K562 (cell line): ENCODE measurements around the gene PAN3. TPM values are rescaled to one million over a fixed set of nuclear protein-coding genes. Genes with fewer than 3 reads are reported as not detected.

Experiments used
- ATAC-seq: fragments of 200-7000 bp; cut with Tn5 transposase; 3 replicates; pipeline ENCODE4 v1.9.1; 2020; ENCODE audit warnings: moderate library complexity
- BruUV-seq: library from RNA; stranded (reverse); fragments of 400-500 nt; replicated peaks from 2 replicates; lab custom pipeline; 2021; lab: Mats Ljungman, UMichigan
- CTCF ChIA-PET: fragments of 300-600 bp; formaldehyde crosslinking; extraction: SDS; loops from one replicate; lab custom pipeline; 2021; ENCODE audit warnings: low intra/inter-chr PET ratio; lab: Yijun Ruan, JAX
- POLR2A ChIA-PET: fragments of 300-600, 350-650 bp; sonication (Branson Sonifier 250); formaldehyde crosslinking; extraction: SDS; loops from one replicate; lab custom pipeline; 2021; ENCODE audit warnings: antibody characterized with exemption, inconsistent platforms; lab: Yijun Ruan, JAX
- DNase-seq, 4 experiments: peaks; one replicate each; pipeline versions ENCODE4 v3.0.0 to v3.0.0-alpha.2; 2011 to 2018; ENCODE audit warnings: low spot score in 3 of 4, mixed read lengths in 3 of 4; ENCODE audit errors: extremely low read depth in 1 of 4
- FAIRE-seq: peaks from 2 replicates; lab custom pipeline; 2011; peaks lifted over from hg19 to GRCh38; lab: Jason Lieb, UNC
- H2AFZ ChIP-seq: 2 replicates; pipeline ENCODE4 v1.6.0; 2011; ENCODE audit warnings: low read depth, low read length, control low read depth, inconsistent platforms
- H3K27ac ChIP-seq: fragments of 200-600 bp; 3 replicates; pipeline ENCODE4 v1.8.0; 2011; ENCODE audit warnings: low read depth, mild to moderate bottlenecking, control low read depth, inconsistent platforms, low read length, moderate library complexity, mixed read lengths; ENCODE audit errors: extremely low read depth
- H3K27me3 ChIP-seq, 2 experiments: fragments of 300-600 bp in 1 of 2; 2 replicates in 1 of 2; 3 replicates in 1 of 2; pipeline versions ENCODE4 v1.6.0 to v1.8.0; 2011; ENCODE audit warnings: inconsistent platforms in 2 of 2, low read length in 2 of 2, mild to moderate bottlenecking in 1 of 2, mixed read lengths in 1 of 2, moderate library complexity in 1 of 2; ENCODE audit not compliant: control insufficient read depth in 2 of 2, insufficient read depth in 2 of 2
- H3K36me3 ChIP-seq: fragments of 300-600 bp; 3 replicates; pipeline ENCODE4 v1.8.0; 2011; ENCODE audit warnings: mild to moderate bottlenecking, low read length, inconsistent platforms; ENCODE audit not compliant: control insufficient read depth, insufficient read depth
- H3K4me1 ChIP-seq, 2 experiments: fragments of 200-600 bp in 1 of 2; replicated peaks in 1 of 2; 2 replicates in 1 of 2; 3 replicates in 1 of 2; pipeline versions ENCODE4 v1.5.1 to v1.8.0; 2011; ENCODE audit warnings: inconsistent platforms in 2 of 2, low read length in 2 of 2, mild to moderate bottlenecking in 1 of 2, mixed read lengths in 1 of 2, moderate library complexity in 1 of 2; ENCODE audit not compliant: control insufficient read depth in 2 of 2, insufficient read depth in 2 of 2
- H3K4me2 ChIP-seq: 2 replicates; pipeline ENCODE4 v1.6.1; 2011; ENCODE audit warnings: low read length, control low read depth, inconsistent platforms, mixed read lengths; ENCODE audit not compliant: insufficient read depth
- H3K4me3 ChIP-seq: fragments of 200-600 bp; sonication (generic), shearing (Covaris generic); 2 replicates; pipeline ENCODE4 v1.5.1; 2016; ENCODE audit warnings: control low read depth, inconsistent platforms
- H3K79me2 ChIP-seq: fragments of 200-600 bp; 3 replicates; pipeline ENCODE4 v1.8.0; 2011; ENCODE audit warnings: low read length, inconsistent platforms; ENCODE audit not compliant: control insufficient read depth, insufficient read depth
- H3K9ac ChIP-seq, 2 experiments: 2 replicates each; pipeline versions ENCODE4 v1.6.0 to v1.6.1; 2011; ENCODE audit warnings: low read depth in 2 of 2, low read length in 2 of 2, control low read depth in 1 of 2, inconsistent platforms in 1 of 2, mild to moderate bottlenecking in 1 of 2, mixed read lengths in 1 of 2; ENCODE audit not compliant: insufficient read depth in 1 of 2
- H3K9me1 ChIP-seq: one replicate; pipeline ENCODE4 v1.6.0; 2011; ENCODE audit warnings: inconsistent platforms, mild to moderate bottlenecking, low read length, moderate library complexity; ENCODE audit not compliant: control insufficient read depth, insufficient read depth
- H3K9me3 ChIP-seq: replicated peaks from 2 replicates; pipeline ENCODE4 v1.5.1; 2011; ENCODE audit warnings: low read depth, low read length, inconsistent platforms; ENCODE audit not compliant: control insufficient read depth, insufficient read depth
- H4K20me1 ChIP-seq: replicated peaks from 2 replicates; pipeline ENCODE4 v1.6.1; 2011; ENCODE audit warnings: low read length, inconsistent platforms, mixed read lengths; ENCODE audit not compliant: control insufficient read depth, insufficient read depth
- MIER1 ChIP-seq: fragments of 450-650 bp; IDR thresholded peaks from 2 replicates; pipeline ENCODE4 v1.6.1; 2016; ENCODE audit warnings: antibody characterized with exemption, mild to moderate bottlenecking, low read depth
- ZFX ChIP-seq: sonication (generic); formaldehyde crosslinking; IDR thresholded peaks from 2 replicates; pipeline ENCODE4 v1.8.0; 2022; ENCODE audit warnings: mild to moderate bottlenecking, missing genetic modification reagents, moderate library complexity
- WGBS: fragments of 100-300 bp; shearing (Covaris generic); methylation state at CpG from one replicate; pipeline ENCODE4 v1.1.6; 2016; ENCODE audit warnings: low coverage, mixed read lengths; ENCODE audit not compliant: insufficient coverage; ENCODE audit errors: missing lambda C conversion rate; 5-methylcytosine and 5-hydroxymethylcytosine counted together
- in situ Hi-C: fragments of 300-500 bp; cut with MboI; formaldehyde crosslinking; loops from 4 replicates; pipeline ENCODE4 v1.15.0; 2018; ENCODE audit warnings: inconsistent platforms, mixed read lengths
- intact Hi-C: fragments of 100-400 bp; cut with micrococcal nuclease; formaldehyde crosslinking; loops from 2 replicates; pipeline ENCODE4 v1.14.2; 2022
- polyA plus RNA-seq, 8 experiments: library from polyadenylated mRNA; depleted of rRNA in 4 of 8; stranded (reverse) in 5 of 8; unstranded in 3 of 8; fragments of >200 nt; fragmentation: Nextera tagmentation in 2 of 8; fragmentation: Illumina TruSeq in 1 of 8; extraction: Ambion mirVana in 2 of 8; extraction: Trizol in 1 of 8; gene quantifications; 2 replicates each; pipeline versions ENCODE4 v1.2.1 to v1.2.3, GENCODE V29; 2011 to 2014; ENCODE audit warnings: inconsistent platforms in 1 of 8, missing spikeins in 1 of 8
- total RNA-seq, 7 experiments: library from RNA; depleted of rRNA in 6 of 7; stranded (reverse); fragments of >200 nt in 6 of 7; fragmentation: Illumina TruSeq in 2 of 7; extraction: Trizol in 2 of 7; gene quantifications; 2 replicates each; pipeline versions ENCODE4 v1.2.1 to v1.2.3, GENCODE V29; 2011 to 2021; ENCODE audit warnings: low replicate concordance in 1 of 7
- TF ChIP-seq, protein P1 (sequence below): fragments of 200-800 bp; sonication (Bioruptor generic); IDR thresholded peaks from 2 replicates; pipeline ENCODE4 v1.6.1; 2016; ENCODE audit warnings: missing genetic modification characterization, missing compliant biosample characterization
- TF ChIP-seq, protein P2 (sequence below): sonication (generic); formaldehyde crosslinking; IDR thresholded peaks from 2 replicates; pipeline ENCODE4 v1.8.0; 2022; ENCODE audit warnings: mild to moderate bottlenecking, missing genetic modification reagents
- TF ChIP-seq, protein P3 (sequence below): fragments of 450-650 bp; formaldehyde crosslinking; IDR thresholded peaks from 2 replicates; pipeline ENCODE4 v1.4.0; 2020; ENCODE audit warnings: mild to moderate bottlenecking, mixed read lengths

Gene PAN3
- total and polyA plus RNA-seq, 9 of the 15 experiments (the other 6 are each of a cell fraction or from before 2014, with no cell fraction given): 7.2 to 19.9 (median 11.6) TPM

DNA sequence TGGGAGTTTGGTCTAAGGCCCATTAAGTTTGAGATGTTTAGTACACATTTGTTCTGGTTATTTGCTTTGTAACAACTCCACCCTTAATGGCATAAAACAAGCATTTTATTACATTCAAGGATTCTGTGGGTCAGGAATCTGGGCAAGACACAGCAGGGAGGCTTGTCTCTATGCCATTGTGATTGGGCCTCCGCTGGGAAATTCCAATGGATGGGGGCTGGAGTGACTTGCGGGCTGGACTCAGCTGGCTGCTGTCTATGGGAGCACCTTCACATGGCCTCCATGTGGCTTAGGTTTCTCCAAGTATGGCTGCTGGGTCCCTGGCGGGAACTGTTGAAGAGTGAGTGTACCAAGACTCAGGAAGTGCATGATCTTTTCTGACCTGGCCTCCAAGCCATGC lies 159.0 kb downstream of the PAN3 start:
- Histone ChIP-seq H3K27ac (no peak overlapping the region), H4K20me1 (no peaks in the 10 kb centered on the region), H3K9me1 (no peaks in the 10 kb centered on the region), H2AFZ (no peak overlapping the region), H3K4me1 (no peaks in the 10 kb centered on the region), H3K9me3 (no peaks in the 10 kb centered on the region), H3K4me2 (no peak overlapping the region), H3K36me3 (peaks cover 12% of the 10 kb centered on the region; the same call in 2 of the 3 replicates), H3K27me3 (no peaks in the 10 kb centered on the region), H3K4me3 (no peak overlapping the region), H3K9ac (no peak overlapping the region), H3K79me2 (no peaks in the 10 kb centered on the region)
- ChIA-PET POLR2A (interaction anchor here (0.8 kb wide), 1 partner anchor 361 kb away, joined by 3 read pairs; no protein-coding TSS in a partner anchor), CTCF (no interaction called here)
- in situ Hi-C loops: no loop called here
- DNase-seq (no peak), FAIRE-seq (no peak), ATAC-seq (no peak; the same call in 2 of the 3 replicates)
- intact Hi-C loops: loop anchor here (10.0 kb wide), 1 partner anchor 163 kb away; the partner anchor contains the start of gene PAN3
- TF ChIP-seq, protein P1, sequence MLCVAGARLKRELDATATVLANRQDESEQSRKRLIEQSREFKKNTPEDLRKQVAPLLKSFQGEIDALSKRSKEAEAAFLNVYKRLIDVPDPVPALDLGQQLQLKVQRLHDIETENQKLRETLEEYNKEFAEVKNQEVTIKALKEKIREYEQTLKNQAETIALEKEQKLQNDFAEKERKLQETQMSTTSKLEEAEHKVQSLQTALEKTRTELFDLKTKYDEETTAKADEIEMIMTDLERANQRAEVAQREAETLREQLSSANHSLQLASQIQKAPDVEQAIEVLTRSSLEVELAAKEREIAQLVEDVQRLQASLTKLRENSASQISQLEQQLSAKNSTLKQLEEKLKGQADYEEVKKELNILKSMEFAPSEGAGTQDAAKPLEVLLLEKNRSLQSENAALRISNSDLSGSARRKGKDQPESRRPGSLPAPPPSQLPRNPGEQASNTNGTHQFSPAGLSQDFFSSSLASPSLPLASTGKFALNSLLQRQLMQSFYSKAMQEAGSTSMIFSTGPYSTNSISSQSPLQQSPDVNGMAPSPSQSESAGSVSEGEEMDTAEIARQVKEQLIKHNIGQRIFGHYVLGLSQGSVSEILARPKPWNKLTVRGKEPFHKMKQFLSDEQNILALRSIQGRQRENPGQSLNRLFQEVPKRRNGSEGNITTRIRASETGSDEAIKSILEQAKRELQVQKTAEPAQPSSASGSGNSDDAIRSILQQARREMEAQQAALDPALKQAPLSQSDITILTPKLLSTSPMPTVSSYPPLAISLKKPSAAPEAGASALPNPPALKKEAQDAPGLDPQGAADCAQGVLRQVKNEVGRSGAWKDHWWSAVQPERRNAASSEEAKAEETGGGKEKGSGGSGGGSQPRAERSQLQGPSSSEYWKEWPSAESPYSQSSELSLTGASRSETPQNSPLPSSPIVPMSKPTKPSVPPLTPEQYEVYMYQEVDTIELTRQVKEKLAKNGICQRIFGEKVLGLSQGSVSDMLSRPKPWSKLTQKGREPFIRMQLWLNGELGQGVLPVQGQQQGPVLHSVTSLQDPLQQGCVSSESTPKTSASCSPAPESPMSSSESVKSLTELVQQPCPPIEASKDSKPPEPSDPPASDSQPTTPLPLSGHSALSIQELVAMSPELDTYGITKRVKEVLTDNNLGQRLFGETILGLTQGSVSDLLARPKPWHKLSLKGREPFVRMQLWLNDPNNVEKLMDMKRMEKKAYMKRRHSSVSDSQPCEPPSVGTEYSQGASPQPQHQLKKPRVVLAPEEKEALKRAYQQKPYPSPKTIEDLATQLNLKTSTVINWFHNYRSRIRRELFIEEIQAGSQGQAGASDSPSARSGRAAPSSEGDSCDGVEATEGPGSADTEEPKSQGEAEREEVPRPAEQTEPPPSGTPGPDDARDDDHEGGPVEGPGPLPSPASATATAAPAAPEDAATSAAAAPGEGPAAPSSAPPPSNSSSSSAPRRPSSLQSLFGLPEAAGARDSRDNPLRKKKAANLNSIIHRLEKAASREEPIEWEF: no peak
- TF ChIP-seq, protein P2, sequence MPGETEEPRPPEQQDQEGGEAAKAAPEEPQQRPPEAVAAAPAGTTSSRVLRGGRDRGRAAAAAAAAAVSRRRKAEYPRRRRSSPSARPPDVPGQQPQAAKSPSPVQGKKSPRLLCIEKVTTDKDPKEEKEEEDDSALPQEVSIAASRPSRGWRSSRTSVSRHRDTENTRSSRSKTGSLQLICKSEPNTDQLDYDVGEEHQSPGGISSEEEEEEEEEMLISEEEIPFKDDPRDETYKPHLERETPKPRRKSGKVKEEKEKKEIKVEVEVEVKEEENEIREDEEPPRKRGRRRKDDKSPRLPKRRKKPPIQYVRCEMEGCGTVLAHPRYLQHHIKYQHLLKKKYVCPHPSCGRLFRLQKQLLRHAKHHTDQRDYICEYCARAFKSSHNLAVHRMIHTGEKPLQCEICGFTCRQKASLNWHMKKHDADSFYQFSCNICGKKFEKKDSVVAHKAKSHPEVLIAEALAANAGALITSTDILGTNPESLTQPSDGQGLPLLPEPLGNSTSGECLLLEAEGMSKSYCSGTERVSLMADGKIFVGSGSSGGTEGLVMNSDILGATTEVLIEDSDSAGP: no peak
- TF ChIP-seq MIER1: no peak
- TF ChIP-seq, protein P3, sequence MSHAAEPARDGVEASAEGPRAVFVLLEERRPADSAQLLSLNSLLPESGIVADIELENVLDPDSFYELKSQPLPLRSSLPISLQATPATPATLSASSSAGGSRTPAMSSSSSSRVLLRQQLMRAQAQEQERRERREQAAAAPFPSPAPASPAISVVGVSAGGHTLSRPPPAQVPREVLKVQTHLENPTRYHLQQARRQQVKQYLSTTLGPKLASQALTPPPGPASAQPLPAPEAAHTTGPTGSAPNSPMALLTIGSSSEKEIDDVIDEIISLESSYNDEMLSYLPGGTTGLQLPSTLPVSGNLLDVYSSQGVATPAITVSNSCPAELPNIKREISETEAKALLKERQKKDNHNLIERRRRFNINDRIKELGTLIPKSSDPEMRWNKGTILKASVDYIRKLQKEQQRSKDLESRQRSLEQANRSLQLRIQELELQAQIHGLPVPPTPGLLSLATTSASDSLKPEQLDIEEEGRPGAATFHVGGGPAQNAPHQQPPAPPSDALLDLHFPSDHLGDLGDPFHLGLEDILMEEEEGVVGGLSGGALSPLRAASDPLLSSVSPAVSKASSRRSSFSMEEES: no peak
- no peak for TF ChIP-seq ZFX
- BruUV-seq: no TSS peak
- 39% methylated on average over 2 of the region's 3 CpGs for WGBS
